Sciatic nerve (tissue), 2 donors: Measurements from ENCODE around the gene SLC5A11. TPM values are rescaled to one million over a fixed set of nuclear protein-coding genes. Genes with fewer than 3 reads are reported as not detected.
"Not testable (repeated sequence)": the region's sequence is repeated elsewhere in the genome, so short reads cannot be mapped to it uniquely, and the experiment has no call there.

Experiments
- ATAC-seq: fragments of 200-7000 bp; cut with Tn5 transposase; one replicate; pipeline ENCODE4 v1.9.1; 2020; ENCODE audit warnings: mild to moderate bottlenecking, moderate library complexity
- DNase-seq: peaks from one replicate; pipeline ENCODE4 v3.0.0-alpha.2; 2020; ENCODE audit warnings: low spot score
- intact Hi-C: fragments of 100-400 bp; cut with DNase I; formaldehyde crosslinking; loops from one replicate; pipeline ENCODE4 v1.14.2; 2022
- total RNA-seq: library from RNA; stranded (reverse); fragmentation: NEBNext Ultra II Directional; extraction: Animal tissue kit (Norgen Biotek cat#: 25700); gene quantifications from one replicate; pipeline ENCODE4 v1.2.1, GENCODE V29; 2021
- donor health status: DM: no; HTN: no; CAD: no.
- donor health status: DM: no; HTN: no; CAD: no.

The SLC5A11 gene
- total RNA-seq, 1 donor from 2014 or later: not detected

- ATAC-seq (no peak), DNase-seq (no peak)
- intact Hi-C loops: no loop called here
These were observed 7.5 kb downstream of the SLC5A11 start for GRCh38 chr16:24853169-24853824.

- ATAC-seq (no peak), DNase-seq (no peak)
- intact Hi-C loops: no loop called here
These were observed 8.1 kb downstream of the SLC5A11 start for GRCh38 chr16:24853830-24854229.

- no peak for ATAC-seq
- no peak for DNase-seq
- intact Hi-C loops: no loop called here
These were observed 8.9 kb downstream of the SLC5A11 start for GRCh38 chr16:24854607-24855171.

- intact Hi-C loops: no loop called here
- no peak for DNase-seq
- no peak for ATAC-seq
These were observed 9.9 kb downstream of the SLC5A11 start for GRCh38 chr16:24855678-24856077.

- intact Hi-C loops, DNase-seq, ATAC-seq: not testable (repeated sequence)
These were observed 11.1 kb downstream of the SLC5A11 start for GRCh38 chr16:24856871-24857270.

GRCh38 chr16:24858219-24859041, 12.7 kb downstream of the SLC5A11 start:
- DNase-seq (peak; percentile 71), ATAC-seq (peak; percentile 45)
- intact Hi-C loops: no loop called here

GRCh38 chr16:24861461-24861860, 15.7 kb downstream of the SLC5A11 start:
- no peak for ATAC-seq
- intact Hi-C loops: no loop called here

GRCh38 chr16:24863582-24864437, 18.0 kb downstream of the SLC5A11 start:
- DNase-seq: no peak
- ATAC-seq: peak; percentile 34
- intact Hi-C loops: no loop called here

More at GRCh38 chr16:24861461-24861860, 15.7 kb downstream of the SLC5A11 start:
- DNase-seq: no peak

GRCh38 chr16:24869033-24869432, 23.3 kb downstream of the SLC5A11 start:
- intact Hi-C loops: no loop called here
- ATAC-seq (no peak), DNase-seq (no peak)

GRCh38 chr16:24871891-24872290, 26.1 kb downstream of the SLC5A11 start:
- intact Hi-C loops: no loop called here
- ATAC-seq: no peak
- no peak for DNase-seq

- DNase-seq (no peak), ATAC-seq (no peak)
- intact Hi-C loops: no loop called here
These were observed 27.3 kb downstream of the SLC5A11 start for GRCh38 chr16:24873028-24873427.

- intact Hi-C loops: no loop called here
- DNase-seq (no peak), ATAC-seq (no peak)
These were observed 29.7 kb downstream of the SLC5A11 start for GRCh38 chr16:24875466-24875865.

GRCh38 chr16:24876231-24876630, 30.5 kb downstream of the SLC5A11 start:
- DNase-seq: no peak
- no peak for ATAC-seq
- intact Hi-C loops: no loop called here

- DNase-seq: no peak
- intact Hi-C loops: no loop called here
These were observed 33.9 kb downstream of the SLC5A11 start for GRCh38 chr16:24879684-24880083.

GRCh38 chr16:24883714-24884151, 38.0 kb downstream of the SLC5A11 start:
- intact Hi-C loops: no loop called here
- ATAC-seq: no peak

More at GRCh38 chr16:24879684-24880083, 33.9 kb downstream of the SLC5A11 start:
- no peak for ATAC-seq

GRCh38 chr16:24887472-24887871, 41.7 kb downstream of the SLC5A11 start:
- no peak for DNase-seq
- no peak for ATAC-seq
- intact Hi-C loops: no loop called here

More at GRCh38 chr16:24883714-24884151, 38.0 kb downstream of the SLC5A11 start:
- no peak for DNase-seq

GRCh38 chr16:24890746-24891145, 45.0 kb downstream of the SLC5A11 start:
- no peak for ATAC-seq
- DNase-seq: no peak
- intact Hi-C loops: no loop called here

GRCh38 chr16:24896439-24896838, 50.7 kb downstream of the SLC5A11 start:
- ATAC-seq: no peak
- intact Hi-C loops: no loop called here
- DNase-seq: no peak

GRCh38 chr16:24897522-24897921, 51.8 kb downstream of the SLC5A11 start:
- ATAC-seq, DNase-seq, intact Hi-C loops: not testable (repeated sequence)
